Measurements from ENCODE around the gene LYPD3.

LYPD3 gene

DNA sequence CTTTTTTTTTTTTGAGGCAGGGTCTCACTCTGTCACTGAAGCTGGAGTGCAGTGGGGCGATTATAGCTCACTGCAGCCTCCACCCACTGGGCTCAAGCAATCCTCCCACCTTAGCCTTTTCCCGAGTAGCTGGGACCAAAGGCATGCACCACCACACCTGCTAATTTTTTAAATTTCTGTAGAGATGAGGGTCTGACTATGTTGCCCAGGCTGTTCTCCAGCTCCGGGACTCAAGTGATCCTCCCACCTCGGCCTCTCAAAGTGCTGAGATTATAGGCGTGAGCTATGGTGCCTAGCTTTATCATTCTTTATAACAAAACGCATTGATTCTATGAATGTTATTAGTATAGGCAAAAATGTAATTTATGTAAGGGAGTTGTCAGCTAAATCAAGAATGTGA lies 17.9 kb upstream of the LYPD3 start:
- DNase-seq, result no peak

DNA sequence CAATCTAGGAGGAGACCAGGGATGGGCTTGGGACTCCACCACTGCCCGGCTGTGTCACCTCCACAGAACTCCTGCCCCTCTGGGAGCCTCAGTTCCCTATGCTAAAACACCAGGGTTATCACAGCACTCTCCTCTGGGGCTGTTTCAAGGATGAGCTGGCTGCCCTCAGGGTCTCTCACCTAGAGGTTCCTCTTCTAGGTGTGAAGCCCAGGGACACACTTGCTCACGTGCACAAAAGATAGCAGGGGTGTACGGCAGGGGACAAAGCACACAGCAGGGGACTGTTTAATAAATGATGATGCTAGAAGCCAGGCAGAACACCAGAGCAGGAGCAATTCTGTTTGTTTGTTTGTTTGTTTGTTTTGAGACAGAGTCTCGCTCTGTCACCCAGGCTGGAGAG lies 16.8 kb upstream of the LYPD3 start:
- no peak for DNase-seq

DNA sequence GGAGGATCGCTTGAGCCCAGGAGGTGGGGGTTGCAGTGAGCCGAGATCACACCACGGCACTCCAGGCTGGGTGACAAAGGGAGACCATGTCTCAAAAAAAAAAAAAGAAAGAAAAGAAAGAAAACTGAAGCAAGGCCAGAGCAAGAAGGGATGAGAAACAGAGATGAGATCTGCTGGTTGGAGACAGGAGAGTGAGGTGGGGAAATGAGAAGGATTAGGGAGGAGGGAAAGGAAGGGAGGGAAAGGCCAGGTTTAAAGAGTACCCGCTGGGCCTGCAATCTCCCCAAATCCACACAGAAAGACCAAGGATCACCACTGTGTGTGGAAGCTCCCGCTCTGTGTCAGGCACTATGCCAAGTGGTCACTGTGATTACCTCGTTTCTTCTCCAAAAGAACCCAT lies 16.3 kb upstream of the LYPD3 start:
- DNase-seq, result no peak

DNA sequence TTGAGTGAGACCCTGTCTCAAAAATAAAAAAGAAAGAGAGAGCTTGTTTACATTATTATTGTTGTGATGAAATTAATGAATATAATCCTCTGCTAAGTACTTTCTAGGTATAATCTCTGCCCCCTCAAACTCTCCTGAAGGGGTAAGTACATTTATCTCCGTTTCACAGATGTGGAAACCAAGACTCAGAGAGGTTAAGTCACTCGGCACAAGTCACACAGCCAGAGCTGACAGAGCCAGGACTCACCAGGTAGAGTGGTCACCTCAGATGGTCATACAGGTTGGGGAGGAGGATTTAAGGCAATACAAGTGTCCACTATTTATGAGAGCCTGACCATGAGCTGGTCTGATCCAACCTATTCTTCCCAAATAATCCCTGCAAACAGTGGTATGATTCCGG lies 15.2 kb upstream of the LYPD3 start:
- no peak for DNase-seq

DNA sequence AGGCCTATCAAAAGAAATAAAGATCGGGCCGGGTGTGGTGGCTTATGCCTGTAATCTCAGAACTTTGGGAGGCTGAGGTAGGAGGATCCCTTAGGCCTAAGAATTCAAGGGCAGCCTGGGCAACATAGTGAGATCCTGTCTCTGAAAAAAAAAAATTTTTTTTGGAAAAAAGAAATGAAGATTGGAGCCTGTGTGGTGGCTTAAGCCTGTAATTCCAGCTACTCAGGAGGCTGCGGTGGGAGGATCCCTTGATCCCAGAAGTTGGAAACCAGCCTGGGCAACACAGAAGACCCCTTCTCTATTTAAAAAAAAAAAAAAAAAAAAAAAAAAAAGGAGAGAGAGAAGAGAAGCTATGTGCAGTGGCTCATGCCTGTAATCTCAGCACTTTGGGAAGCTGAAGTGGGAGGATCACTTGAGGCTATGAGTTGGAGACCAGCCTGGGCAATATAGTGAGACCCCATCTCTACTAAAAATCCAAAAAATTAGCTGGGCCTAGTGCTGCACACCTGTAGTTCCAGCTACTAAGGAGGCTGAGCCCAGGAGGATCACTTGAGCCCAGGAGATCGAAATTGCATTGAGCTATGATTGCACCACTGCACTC lies 14.7 kb upstream of the LYPD3 start:
- DNase-seq, result no peak

DNA sequence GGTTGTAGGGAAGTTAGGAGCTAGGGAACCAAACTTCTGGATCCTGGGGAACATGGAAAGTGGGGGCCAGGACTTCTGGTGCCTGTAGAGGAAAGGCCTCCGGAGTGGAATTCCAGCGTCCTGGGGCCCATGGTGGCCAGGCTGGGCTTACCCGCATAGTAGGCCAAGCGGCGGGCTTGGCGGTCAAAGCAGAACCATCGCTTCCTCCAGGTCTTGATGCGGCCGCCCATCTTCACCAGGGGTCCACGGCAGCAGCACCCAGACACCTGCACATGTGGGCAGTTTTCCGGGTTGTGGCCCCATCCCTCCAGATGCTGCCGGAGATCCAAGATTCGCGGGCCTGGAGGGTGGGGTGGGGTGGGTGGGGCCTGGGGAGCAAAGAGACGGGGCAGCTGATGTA lies 13.8 kb upstream of the LYPD3 start:
- DNase-seq, result no peak

DNA sequence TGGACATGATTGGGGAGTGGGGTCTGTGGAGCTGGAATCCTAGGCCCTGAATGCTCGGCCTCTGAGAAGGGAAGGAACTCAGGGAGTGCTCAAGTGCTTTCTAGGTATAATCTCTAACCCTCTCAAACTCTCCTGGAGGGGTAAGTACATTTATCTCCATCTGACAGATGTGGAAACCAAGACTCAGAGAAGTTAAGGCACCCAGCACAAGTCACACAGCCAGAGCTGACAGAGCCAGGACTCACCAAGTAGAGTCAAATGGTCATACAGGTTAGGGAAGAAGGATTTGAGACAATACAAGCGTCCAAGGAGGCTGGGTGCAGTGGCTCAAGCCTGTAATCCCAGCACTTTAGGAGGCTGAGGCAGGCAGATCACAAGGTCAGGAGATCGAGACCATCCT lies 12.9 kb upstream of the LYPD3 start:
- DNase-seq, result no peak

DNA sequence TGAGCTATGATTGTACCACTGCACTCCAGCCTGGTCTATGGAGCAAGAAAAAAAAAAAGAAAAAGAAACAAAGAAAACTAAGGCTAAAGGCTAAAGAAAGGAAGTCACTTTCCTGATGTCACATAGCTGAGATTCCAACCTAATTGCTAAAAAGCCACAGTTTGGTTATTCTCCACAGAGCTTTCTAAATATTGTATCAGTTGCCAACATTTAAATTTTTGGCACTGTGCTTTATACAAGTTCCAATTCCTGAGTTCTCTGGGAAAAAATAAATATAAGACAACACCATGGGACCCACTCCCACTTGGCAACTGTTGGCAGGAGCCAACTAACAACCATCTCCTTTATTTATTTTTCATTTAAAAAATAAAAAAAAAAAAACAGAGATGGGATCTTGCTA lies 11.2 kb upstream of the LYPD3 start:
- no peak for DNase-seq

DNA sequence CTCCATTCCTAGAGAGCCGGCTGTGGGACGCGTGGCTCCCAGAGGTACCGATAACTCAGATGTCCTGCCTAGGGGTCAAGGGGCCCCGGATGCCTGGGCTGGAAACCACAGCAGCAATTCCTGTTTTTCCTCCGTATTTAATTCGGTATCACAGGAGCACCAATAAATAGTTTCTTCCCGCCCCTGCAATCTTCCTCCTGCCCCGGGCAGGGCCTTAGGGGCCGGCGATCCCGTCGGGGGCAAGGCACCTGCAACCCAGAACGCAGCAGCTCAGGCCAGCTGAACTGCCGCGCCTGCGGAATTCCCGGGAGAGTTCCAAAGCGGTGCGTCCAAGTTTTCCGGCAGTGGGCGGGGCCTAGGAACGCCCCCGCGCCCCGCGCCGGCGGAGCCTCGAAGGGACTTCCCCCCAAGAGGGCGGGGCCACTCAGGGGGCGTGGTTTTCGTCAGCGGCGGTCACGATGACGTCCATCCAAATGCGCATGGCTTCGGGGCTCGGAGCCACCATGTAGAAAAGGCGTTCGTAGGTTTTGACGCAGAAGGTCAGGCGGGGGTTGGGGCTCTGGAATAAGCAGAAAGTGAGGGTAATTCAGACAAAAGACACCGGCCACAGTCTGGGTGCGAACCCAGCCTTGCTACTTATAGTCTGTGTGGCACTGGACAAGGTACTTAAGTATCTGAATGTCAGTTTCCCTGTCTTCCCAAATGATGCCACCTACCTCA lies 9.7 kb upstream of the LYPD3 start:
- DNase-seq, result peak; percentile 95 to 96

DNA sequence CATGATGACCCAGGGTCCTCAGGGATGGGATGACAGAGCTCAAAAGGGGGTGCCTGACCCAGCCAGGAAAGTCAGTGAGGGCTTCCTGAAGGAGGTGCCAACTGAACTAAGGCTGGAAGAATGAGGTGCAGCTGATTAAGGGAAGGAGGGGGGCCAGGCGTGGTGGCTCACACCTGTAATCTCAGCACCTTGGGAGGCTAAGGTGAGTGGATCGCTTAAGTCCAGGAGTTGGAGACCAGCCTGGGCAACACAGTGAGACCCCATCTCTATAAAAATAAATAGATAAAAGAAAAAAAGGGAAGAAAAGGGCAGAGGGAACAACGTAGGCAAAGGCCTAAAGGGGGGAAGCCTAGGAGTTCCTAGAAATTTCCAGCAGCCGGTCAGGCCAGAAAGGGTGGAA lies 9.1 kb upstream of the LYPD3 start:
- DNase-seq, result no peak

DNA sequence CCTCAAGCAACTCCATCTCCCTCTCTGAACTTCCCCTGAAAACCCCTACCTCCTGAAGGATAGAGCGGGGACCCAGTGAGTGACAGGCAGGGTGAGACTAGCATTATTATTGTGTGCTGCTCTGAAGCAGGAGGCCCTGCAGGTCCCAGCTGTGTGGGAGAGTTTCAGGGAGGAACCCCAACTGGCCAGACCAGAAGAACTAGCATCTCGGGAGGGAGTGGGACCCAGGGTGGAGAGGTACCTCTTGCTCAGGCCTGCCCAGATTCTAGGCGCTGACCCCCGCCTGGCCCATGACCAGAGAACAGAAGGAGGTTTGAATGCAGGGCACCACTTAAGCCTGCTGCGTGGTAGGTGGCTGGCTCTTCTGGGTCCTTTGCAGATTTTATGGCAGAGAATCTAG lies 5.7 kb upstream of the LYPD3 start:
- DNase-seq, result no peak

DNA sequence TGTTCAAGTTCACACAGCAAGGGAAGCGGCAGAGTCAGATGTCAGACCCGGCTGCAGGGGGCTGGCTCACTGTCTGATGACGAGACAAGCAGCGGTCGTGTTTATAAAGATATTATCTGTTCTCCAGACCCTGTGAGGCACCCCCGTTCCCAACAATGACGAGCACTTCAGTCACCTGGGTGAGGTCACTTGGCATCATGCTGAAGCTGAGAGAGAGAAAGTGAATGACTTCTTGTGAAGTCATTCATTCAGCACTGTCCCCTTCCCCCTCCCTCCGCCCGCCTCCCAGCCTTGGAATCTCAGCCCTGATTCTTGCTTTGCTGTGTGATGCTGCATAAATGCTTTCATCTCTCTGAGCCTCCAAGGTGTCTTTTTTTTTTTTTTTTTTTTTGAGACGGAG lies 4.9 kb upstream of the LYPD3 start:
- DNase-seq, result peak; percentile 16 to 40

DNA sequence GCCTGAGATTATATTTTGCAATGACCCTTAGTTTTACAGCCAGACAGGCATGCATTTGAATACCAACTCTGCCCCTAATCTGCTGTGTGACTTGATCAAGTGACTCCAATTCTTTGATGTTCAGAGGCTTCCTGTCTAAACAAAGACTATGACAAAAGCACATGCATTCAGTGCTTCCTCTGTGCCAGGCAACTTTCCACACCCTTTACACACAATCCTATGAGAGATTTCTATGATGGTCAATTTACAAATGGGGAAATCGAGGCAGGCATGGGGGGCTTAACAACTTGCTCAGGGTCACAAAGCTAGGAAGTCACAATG lies 3.7 kb upstream of the LYPD3 start:
- no peak for DNase-seq

DNA sequence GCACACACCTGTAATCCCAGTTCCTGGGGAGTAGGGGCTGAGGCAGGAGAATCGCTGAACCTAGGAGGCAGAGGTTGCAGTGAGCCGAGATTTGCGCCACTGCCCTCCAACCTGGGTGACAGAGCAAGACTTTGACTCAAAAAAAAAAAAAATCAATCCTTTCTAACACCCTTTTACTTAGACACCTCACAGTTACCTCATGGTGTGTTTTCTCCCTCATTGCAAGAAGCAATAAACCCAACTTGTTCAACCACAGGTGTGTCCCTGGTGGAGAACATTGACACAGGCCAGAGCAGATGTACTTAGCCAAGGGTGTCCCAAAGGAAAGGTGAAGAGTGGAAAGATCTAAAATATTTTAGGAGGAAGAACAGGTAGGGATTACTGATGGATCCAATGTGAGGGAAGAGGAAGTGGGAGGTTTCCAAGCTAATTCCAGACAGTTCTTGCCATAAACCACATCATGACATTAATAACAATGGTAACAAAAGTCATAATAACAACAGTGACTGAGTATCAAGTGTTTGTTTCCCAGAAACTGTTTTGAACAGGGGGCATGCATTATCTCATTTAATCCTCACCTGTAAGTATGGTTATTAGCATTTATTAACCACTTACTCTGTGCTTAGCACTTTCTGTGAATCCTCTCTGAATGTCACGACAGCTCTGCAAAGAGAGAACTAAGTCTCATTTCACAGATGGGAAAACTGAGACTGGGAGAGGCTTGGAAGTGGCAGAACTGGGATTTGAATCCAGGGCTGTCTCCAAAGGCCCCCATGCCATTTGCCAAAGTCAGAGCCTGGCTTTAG lies 3.1 kb upstream of the LYPD3 start:
- DNase-seq, result no peak

DNA sequence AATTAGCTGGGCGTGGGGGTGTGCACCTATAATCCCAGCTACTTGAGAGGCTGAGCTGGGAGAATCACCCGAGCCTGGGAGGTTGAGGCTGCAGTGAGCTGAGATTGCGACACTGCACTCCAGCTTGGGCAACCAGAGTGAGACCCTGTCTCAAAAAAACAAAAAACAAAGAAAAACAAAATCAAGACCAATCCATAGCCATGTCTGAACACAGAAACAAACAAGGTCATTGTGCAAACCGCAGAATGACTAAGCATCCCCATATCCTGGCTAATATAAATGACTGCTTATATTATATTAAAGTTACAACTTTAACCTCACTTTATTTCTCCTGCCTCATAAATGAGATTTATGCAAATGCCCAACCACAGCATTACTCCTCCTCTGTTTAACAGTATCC lies 2.3 kb upstream of the LYPD3 start:
- no peak for DNase-seq

DNA sequence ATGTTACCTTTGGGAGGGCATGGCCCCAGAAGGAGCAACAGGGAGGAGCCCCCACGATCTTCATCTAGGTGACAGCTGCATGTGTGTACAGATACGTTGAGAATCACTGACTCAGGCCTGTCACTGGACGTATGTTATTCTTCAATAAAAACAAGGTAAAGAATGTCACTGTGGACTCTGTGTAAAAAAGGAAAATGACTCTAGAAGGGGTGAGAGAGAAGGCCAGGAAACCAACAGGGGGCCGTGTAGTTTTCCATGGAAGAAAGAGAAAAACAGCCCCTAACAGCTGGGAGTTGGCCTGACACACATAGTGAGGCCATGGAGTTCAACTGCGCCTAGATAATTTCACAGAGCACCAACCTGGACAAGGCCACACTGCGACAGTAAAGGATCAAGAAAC lies 1.9 kb upstream of the LYPD3 start:
- no peak for DNase-seq

DNA sequence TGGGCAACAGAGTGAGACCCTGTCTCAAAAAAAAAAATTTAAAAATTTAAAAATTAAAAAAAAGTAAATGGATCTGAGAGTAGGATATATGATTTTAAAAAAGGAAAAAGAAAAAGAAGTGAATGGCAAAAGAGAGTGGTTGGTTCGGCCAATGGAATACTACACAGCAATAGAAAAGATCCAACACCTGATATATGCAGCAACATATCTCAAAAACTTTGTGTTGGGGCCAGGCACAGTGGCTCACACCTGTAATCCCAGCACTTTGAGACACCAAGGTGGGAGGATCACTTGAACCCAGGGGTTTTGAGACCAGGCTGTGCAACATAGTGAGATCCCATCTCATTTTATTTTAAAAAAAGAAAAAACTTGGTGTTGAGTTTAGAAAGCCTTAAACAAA lies 1.4 kb upstream of the LYPD3 start:
- DNase-seq, result no peak

DNA sequence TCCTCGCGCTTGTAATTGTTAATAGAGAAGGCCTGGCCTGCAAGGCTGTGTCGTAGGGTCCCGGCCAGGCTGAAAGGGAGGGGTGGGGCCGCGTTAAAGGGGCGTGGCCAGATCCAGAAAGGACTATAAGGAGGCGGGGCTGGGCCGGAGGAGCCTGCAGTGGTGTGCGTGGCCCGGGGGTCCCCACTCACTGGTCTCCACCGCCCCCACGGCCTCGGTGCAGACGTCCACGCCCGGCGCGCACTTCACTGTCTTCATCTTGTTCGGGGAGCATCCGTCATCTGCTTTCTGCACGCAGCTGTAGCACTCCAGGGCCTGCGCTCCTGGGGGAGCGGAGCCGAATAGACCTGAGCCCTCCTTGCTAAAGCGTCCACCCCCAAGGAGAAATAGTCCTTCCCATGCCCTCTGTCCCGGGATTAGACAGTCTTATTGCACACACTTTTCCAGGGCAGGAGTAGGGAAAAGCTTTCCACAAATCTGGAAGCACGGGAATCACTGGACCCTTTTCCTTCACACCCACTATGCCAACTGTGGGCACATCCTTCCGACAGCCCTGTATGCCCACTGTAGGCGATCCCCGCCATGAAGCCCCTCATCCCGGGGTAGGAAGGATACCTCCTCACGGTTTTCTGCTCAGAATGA lies 1.2 kb downstream of the LYPD3 start:
- peak; percentile 76 to 79 for DNase-seq

DNA sequence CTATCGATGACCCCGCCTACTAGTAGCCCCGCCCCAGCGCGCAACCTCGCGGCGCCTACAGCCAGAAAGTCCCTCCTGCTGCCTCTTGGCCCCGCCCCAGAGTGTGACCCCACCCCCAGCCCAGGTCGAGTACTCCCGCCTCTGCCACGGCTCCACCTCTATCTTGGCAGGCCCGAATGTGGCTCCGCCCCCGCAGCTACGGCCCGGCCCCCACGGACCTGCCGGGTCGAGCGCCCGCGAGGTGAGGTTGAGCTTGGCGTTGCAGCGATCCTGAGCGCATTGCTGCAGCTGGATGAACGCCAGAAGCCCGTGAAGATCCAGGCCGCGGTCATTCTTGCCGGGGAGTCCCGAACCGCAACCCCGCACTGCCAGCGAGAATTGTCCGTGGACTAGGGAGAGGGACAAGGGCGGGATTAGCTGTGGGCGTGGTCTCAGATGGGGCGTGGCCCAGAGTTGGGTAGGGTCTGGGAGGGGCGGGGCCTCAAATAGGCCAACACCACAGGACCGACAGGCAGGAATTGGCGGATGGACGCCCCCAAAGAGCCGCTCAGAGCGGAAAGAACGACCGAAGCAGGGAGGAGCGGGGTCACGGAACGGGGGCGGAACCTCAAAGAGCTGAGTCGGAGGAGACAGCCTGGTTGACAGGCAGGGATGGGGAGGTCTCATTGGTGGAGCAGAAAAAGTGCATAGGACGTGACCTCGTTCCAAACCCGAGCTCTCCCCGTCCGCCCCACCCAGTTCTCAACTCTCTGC lies 1.9 kb downstream of the LYPD3 start:
- peak; percentile 99 to 100 for DNase-seq

DNA sequence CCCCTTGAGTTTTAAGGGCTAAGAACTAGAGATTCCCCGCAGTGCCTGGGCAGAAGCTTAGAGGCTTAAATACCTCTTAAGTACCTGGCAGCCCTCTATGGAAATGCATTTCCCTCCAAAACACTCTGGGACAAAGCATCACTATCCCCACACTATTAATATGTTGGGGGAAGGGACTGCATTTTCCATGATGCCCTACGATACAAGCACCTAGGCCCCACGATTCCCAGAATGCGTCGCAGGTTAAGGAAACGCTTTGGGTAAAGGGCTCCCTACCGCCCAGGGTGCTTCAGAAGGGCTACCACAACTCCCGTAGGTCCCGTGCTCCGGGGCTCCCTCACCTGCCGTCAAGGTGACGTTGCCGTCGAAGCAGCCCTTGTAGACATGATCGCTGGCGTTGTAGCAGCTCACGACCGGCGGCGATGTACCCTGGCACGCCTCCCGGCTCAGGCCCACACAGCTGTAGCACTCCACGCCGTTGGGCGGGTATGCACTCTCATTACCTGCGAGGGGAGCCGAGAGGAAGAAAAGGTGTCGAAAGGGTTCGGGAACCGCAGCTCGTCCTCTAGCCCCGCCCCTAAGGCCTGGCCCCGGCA lies 2.5 kb downstream of the LYPD3 start:
- DNase-seq, result no peak

DNA sequence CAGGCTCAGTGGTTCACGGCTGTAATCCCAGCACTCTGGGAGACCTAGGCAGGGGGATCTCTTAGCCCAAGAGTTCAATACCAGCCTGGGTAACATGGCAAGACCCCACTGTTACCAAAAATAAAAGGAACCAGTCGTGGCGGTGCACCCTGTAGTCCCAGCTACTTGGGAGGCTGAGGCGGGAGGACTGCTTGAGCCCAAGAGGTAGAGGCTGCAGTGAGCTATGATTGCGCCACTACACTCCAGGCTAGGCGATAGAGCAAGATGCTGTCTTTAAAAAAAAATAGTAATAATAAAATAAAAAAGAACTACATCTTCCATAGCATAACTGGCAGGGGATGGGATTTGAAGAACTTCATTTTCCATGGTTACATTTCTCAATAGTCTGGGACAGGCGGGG lies 3.0 kb downstream of the LYPD3 start:
- no peak for DNase-seq

DNA sequence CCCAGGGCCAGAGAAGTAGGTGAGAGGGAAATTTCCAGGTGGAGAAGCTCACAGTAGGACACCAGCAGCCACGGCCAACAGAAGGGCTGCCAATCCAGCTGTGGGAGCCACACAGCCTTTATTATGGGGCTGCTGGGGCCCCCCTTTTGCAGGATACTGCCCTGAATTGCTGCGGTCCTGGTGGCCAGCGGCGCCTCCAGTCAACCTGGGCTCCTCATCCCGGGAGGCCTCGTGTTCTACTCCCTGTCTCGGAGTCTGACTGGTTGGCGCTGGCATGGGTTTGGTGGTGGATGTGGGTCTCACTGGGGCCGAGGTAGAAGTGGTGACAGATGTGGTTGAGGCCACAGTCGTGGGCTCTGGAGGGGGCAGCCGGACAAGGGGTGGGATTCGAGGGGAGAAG lies 4.1 kb downstream of the LYPD3 start:
- DNase-seq, result no peak
